ENCODE data around the gene PLEKHN1. TPM values are rescaled to one million over a fixed set of nuclear protein-coding genes. Genes with fewer than 3 reads are reported as not detected.

The PLEKHN1 gene
- polyA plus RNA-seq, 1 of the 3 experiments (the other 2 are of a cell fraction): not detected

- H3K4me1 ChIP-seq (ENCODE audit: control insufficient read depth in 1 of 2, insufficient read depth in 2 of 2, low read depth in 1 of 2, low read length in 1 of 2): peaks cover 0 to 45% of the 10 kb centered on the region in 2 experiments; a peak in 1 of 4 replicates
- no peaks in the 10 kb centered on the region for H3K9me3 ChIP-seq
- DNase-seq: no peak
- TF ChIP-seq TEAD4 (IDR thresholded peaks at IDR 0.05; ENCODE audit: borderline replicate concordance, insufficient read depth): no peak
- no peak for TF ChIP-seq FOXM1 (IDR thresholded peaks at IDR 0.05; ENCODE audit: low read depth)
- no peak for TF ChIP-seq CHD2 (IDR thresholded peaks at IDR 0.05; ENCODE audit: low read length, partially characterized antibody)
- TF ChIP-seq GATA2 (CRISPR knock-in tag; IDR thresholded peaks at IDR 0.05): no peak
- TF ChIP-seq FOSL2 (IDR thresholded peaks at IDR 0.05; ENCODE audit: borderline replicate concordance, low read depth): no peak
- TF ChIP-seq, protein P1, sequence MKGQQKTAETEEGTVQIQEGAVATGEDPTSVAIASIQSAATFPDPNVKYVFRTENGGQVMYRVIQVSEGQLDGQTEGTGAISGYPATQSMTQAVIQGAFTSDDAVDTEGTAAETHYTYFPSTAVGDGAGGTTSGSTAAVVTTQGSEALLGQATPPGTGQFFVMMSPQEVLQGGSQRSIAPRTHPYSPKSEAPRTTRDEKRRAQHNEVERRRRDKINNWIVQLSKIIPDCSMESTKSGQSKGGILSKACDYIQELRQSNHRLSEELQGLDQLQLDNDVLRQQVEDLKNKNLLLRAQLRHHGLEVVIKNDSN (IDR thresholded peaks at IDR 0.05; ENCODE audit: borderline replicate concordance, low read depth): no peak
- TF ChIP-seq FOXJ3 (CRISPR knock-in tag; IDR thresholded peaks at IDR 0.05): no peak
- no peak for TF ChIP-seq EZH2phosphoT487 (IDR thresholded peaks at IDR 0.05; ENCODE audit: borderline replicate concordance, low read depth)
- TF ChIP-seq TCF12 (IDR thresholded peaks at IDR 0.05): no peak
- TF ChIP-seq, protein P2, sequence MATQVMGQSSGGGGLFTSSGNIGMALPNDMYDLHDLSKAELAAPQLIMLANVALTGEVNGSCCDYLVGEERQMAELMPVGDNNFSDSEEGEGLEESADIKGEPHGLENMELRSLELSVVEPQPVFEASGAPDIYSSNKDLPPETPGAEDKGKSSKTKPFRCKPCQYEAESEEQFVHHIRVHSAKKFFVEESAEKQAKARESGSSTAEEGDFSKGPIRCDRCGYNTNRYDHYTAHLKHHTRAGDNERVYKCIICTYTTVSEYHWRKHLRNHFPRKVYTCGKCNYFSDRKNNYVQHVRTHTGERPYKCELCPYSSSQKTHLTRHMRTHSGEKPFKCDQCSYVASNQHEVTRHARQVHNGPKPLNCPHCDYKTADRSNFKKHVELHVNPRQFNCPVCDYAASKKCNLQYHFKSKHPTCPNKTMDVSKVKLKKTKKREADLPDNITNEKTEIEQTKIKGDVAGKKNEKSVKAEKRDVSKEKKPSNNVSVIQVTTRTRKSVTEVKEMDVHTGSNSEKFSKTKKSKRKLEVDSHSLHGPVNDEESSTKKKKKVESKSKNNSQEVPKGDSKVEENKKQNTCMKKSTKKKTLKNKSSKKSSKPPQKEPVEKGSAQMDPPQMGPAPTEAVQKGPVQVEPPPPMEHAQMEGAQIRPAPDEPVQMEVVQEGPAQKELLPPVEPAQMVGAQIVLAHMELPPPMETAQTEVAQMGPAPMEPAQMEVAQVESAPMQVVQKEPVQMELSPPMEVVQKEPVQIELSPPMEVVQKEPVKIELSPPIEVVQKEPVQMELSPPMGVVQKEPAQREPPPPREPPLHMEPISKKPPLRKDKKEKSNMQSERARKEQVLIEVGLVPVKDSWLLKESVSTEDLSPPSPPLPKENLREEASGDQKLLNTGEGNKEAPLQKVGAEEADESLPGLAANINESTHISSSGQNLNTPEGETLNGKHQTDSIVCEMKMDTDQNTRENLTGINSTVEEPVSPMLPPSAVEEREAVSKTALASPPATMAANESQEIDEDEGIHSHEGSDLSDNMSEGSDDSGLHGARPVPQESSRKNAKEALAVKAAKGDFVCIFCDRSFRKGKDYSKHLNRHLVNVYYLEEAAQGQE (IDR thresholded peaks at IDR 0.05; ENCODE audit: low read depth, low read length): no peak
- no peak for TF ChIP-seq YY1 (IDR thresholded peaks at IDR 0.05; ENCODE audit: low read depth)
- TF ChIP-seq MXI1 (IDR thresholded peaks at IDR 0.05; ENCODE audit: low read depth, low read length): no peak
- no peak for TF ChIP-seq ELF1 (IDR thresholded peaks at IDR 0.05)
- TF ChIP-seq MEF2A (IDR thresholded peaks at IDR 0.05; ENCODE audit: borderline replicate concordance, low read depth): no peak
- no peak for TF ChIP-seq MAX (IDR thresholded peaks at IDR 0.05; ENCODE audit: low read depth)
- CTCF ChIA-PET: interaction anchor here (0.5 to 13.2 kb wide), 14 partner anchors 10 to 99 kb away, joined by 3 to 246 read pairs (median 16); partner anchors contain the start of genes AGRN, ISG15, NOC2L and PERM1
- no peaks in the 10 kb centered on the region for H3K9me2 ChIP-seq
- no peaks in the 10 kb centered on the region for H3F3A ChIP-seq (replicated peaks; ENCODE audit: insufficient read depth)
- H3K4me2 ChIP-seq: no peak overlapping the region
- no peaks in the 10 kb centered on the region for H3K79me2 ChIP-seq (ENCODE audit: insufficient read depth)
- H3K4me3 ChIP-seq (ENCODE audit: low read depth in 2 of 2, low read length in 1 of 2): no peak overlapping the region
- H3K36me3 ChIP-seq (replicated peaks in 1 of 2; ENCODE audit: control insufficient read depth in 1 of 2, insufficient read depth in 2 of 2, low read length in 1 of 2): no peaks in the 10 kb centered on the region
- POLR2A ChIA-PET: no interaction called here
- peaks cover 12% of the 10 kb centered on the region; the same call in 1 of the 2 replicates for H3K27me3 ChIP-seq (ENCODE audit: insufficient read depth)
- whole genome bisulfite sequencing (ENCODE audit: low lambda C conversion rate): 66% methylated on average over 4 of the region's 22 CpGs
- H3K27ac ChIP-seq (ENCODE audit: low read depth in 2 of 2, low read length in 1 of 2): peak overlapping the region in 1 of 2 experiments; percentile 98; a peak in 2 of 4 replicates
- H2AFZ ChIP-seq (ENCODE audit: low read depth): no peak overlapping the region
- no peaks in the 10 kb centered on the region for H4K20me1 ChIP-seq (ENCODE audit: insufficient read depth)
- H3K9ac ChIP-seq: no peak overlapping the region
These were observed 37.5 kb downstream of the PLEKHN1 start for GRCh38 chr1:1003618-1004419.

Measured in SK-N-SH (cell line).